ENCODE results near the gene PKP1. TPM values are rescaled to one million over a fixed set of nuclear protein-coding genes. Genes with fewer than 3 reads are reported as not detected.
A peak's percentile ranks its signal among the peaks of the same experiment; 100 is the strongest.

PKP1 gene
- total and polyA plus RNA-seq, 10 donors, result 0.04 to 0.10 (median 0.06) TPM; not detected in 7

- H3K9me3 ChIP-seq, result no peaks in the 10 kb centered on the region
- intact Hi-C loops (cut with DNase I; ENCODE audit: low total_unique reads), result loop anchor here (5.0 kb wide), 1 partner anchor 106 kb away; no protein-coding TSS in a partner anchor
- no peaks in the 10 kb centered on the region for H3K36me3 ChIP-seq
- peak; percentile 61 for DNase-seq
- WGBS, 5 donors, result 90 to 97% (median 94%) methylated on average over 3 of the region's 3 CpGs
- H3K4me1 ChIP-seq, result no peaks in the 10 kb centered on the region
- H3K4me3 ChIP-seq, result no peak overlapping the region
- TF ChIP-seq POLR2A (IDR thresholded peaks at IDR 0.05) (no peak), POLR2AphosphoS5 (IDR thresholded peaks at IDR 0.05) (no peak), CTCF (IDR thresholded peaks at IDR 0.05 in 8 of 11, conservative IDR thresholded peaks at IDR 0.05 in 3 of 11) (no peak)
- no peak overlapping the region for H3K27ac ChIP-seq
- peaks cover 0 to 35% (median 0%) of the 10 kb centered on the region in 7 donors for H3K27me3 ChIP-seq (replicated peaks in 1 of 7)
Observed at GRCh38 chr1:201362906-201363305, 79.6 kb downstream of the PKP1 start.

GRCh38 chr1:201363467-201363866, 80.2 kb downstream of the PKP1 start:
- H3K27me3 ChIP-seq (replicated peaks in 1 of 7), result peaks cover 0 to 38% (median 0%) of the 10 kb centered on the region in 7 donors
- H3K4me1 ChIP-seq, result no peaks in the 10 kb centered on the region
- no peak overlapping the region for H3K4me3 ChIP-seq
- no peaks in the 10 kb centered on the region for H3K9me3 ChIP-seq
- DNase-seq, result peak; percentile 32
- 55 to 61% (median 57%) methylated on average over 8 of the region's 8 CpGs for WGBS, 5 donors
- intact Hi-C loops (cut with DNase I; ENCODE audit: low total_unique reads), result loop anchor here (5.0 kb wide), 1 partner anchor 106 kb away; no protein-coding TSS in a partner anchor
- TF ChIP-seq CTCF (IDR thresholded peaks at IDR 0.05 in 8 of 11, conservative IDR thresholded peaks at IDR 0.05 in 3 of 11) (no peak), POLR2A (IDR thresholded peaks at IDR 0.05) (no peak), POLR2AphosphoS5 (IDR thresholded peaks at IDR 0.05) (no peak)
- H3K27ac ChIP-seq, result no peak overlapping the region
- H3K36me3 ChIP-seq, result no peaks in the 10 kb centered on the region

GRCh38 chr1:201364808-201365105, 81.5 kb downstream of the PKP1 start:
- Histone ChIP-seq H3K4me1 (no peaks in the 10 kb centered on the region), H3K27ac (no peak overlapping the region), H3K4me3 (no peak overlapping the region), H3K9me3 (no peaks in the 10 kb centered on the region), H3K36me3 (no peaks in the 10 kb centered on the region), H3K27me3 (replicated peaks in 1 of 7) (peaks cover 0 to 43% (median 0%) of the 10 kb centered on the region in 7 donors)
- 80 to 85% (median 84%) methylated on average over 6 of the region's 6 CpGs for WGBS, 5 donors
- intact Hi-C loops (cut with DNase I; ENCODE audit: low total_unique reads), result loop anchor here (5.0 kb wide), 1 partner anchor 107 kb away; no protein-coding TSS in a partner anchor
- TF ChIP-seq POLR2AphosphoS5 (IDR thresholded peaks at IDR 0.05) (no peak), POLR2A (IDR thresholded peaks at IDR 0.05) (no peak), CTCF (IDR thresholded peaks at IDR 0.05 in 8 of 11, conservative IDR thresholded peaks at IDR 0.05 in 3 of 11) (no peak)
- peak; percentile 56 for DNase-seq

- no peak for TF ChIP-seq CTCF (IDR thresholded peaks at IDR 0.05 in 8 of 11, conservative IDR thresholded peaks at IDR 0.05 in 3 of 11)
- Histone ChIP-seq H3K4me3 (no peak overlapping the region), H3K27me3 (replicated peaks in 1 of 7) (peaks cover 0 to 48% (median 0%) of the 10 kb centered on the region in 7 donors), H3K27ac (no peak overlapping the region), H3K4me1 (no peaks in the 10 kb centered on the region), H3K36me3 (no peaks in the 10 kb centered on the region), H3K9me3 (no peaks in the 10 kb centered on the region)
- WGBS, 5 donors, result 68 to 84% (median 78%) methylated on average over 7 to 11 of the region's 11 CpGs
- peak; percentile 34 for DNase-seq
- intact Hi-C loops (cut with DNase I; ENCODE audit: low total_unique reads), result no loop called here
Observed at GRCh38 chr1:201365251-201365650, 81.9 kb downstream of the PKP1 start.
